Measurements from ENCODE around the gene DEFB132. TPM values are rescaled to one million over a fixed set of nuclear protein-coding genes. Genes with fewer than 3 reads are reported as not detected.
"Not testable (repeated sequence)": the region's sequence is repeated elsewhere in the genome, so short reads cannot be mapped to it uniquely, and the experiment has no call there.

Gene DEFB132
- not detected for total RNA-seq

GRCh38 chr20:257419-257818, at the start of gene DEFB132:
Gene DEFB132, plus strand, starts transcription at chr20:257724. Its CDS starts 55 bp downstream, at chr20:257779.
- Mint-ChIP-seq H3K9me3 (no peaks in the 10 kb centered on the region), H3K4me3 (no peak within 1 kb of the TSS), H3K4me1 (ENCODE audit: low read depth) (peaks cover 14% of the 10 kb centered on the region), H3K27ac (no peak within 1 kb of the TSS), H3K27me3 (peaks cover 5% of the 10 kb centered on the region), H3K36me3 (no peaks in the 10 kb centered on the region)
- POLR2A ChIA-PET, result interaction anchor here (1.1 kb wide), 1 partner anchor 9 kb away, joined by 3 read pairs; no protein-coding TSS in a partner anchor
- DNase-seq, result no peak
- CTCF ChIA-PET, result interaction anchor here (2.5 kb wide), 1 partner anchor 9 kb away, joined by 19 read pairs; no protein-coding TSS in a partner anchor
- intact Hi-C loops (cut with micrococcal nuclease), result no loop called here

GRCh38 chr20:208942-209566, 48.5 kb upstream of the DEFB132 start:
- H3K36me3 Mint-ChIP-seq, result no peaks in the 10 kb centered on the region
- intact Hi-C loops (cut with micrococcal nuclease), result loop anchor here (1.0 kb wide), 2 partner anchors 58 to 121 kb away; no protein-coding TSS in a partner anchor
- ChIA-PET POLR2A (no interaction called here), CTCF (interaction anchor here (1.0 to 3.0 kb wide), 6 partner anchors 57 to 122 kb away, joined by 3 to 18 read pairs (median 13); no protein-coding TSS in a partner anchor)
- DNase-seq, result peak; percentile 11
- no peaks in the 10 kb centered on the region for H3K4me1 Mint-ChIP-seq (ENCODE audit: low read depth)
- H3K9me3 Mint-ChIP-seq, result no peaks in the 10 kb centered on the region
- no peaks in the 10 kb centered on the region for H3K27me3 Mint-ChIP-seq
- no peak overlapping the region for H3K4me3 Mint-ChIP-seq
- no peak overlapping the region for H3K27ac Mint-ChIP-seq

GRCh38 chr20:210809-211502, 46.6 kb upstream of the DEFB132 start:
- intact Hi-C loops (cut with micrococcal nuclease), result no loop called here
- no peak overlapping the region for H3K4me3 Mint-ChIP-seq
- no peaks in the 10 kb centered on the region for H3K36me3 Mint-ChIP-seq
- ChIA-PET CTCF (interaction anchor here (1.9 to 3.0 kb wide), 3 partner anchors 30 to 120 kb away, joined by 6 to 18 read pairs (median 15); no protein-coding TSS in a partner anchor), POLR2A (no interaction called here)
- H3K9me3 Mint-ChIP-seq, result no peaks in the 10 kb centered on the region
- no peak for DNase-seq
- H3K27ac Mint-ChIP-seq, result no peak overlapping the region
- no peaks in the 10 kb centered on the region for H3K27me3 Mint-ChIP-seq
- no peaks in the 10 kb centered on the region for H3K4me1 Mint-ChIP-seq (ENCODE audit: low read depth)

GRCh38 chr20:214383-214782, 43.1 kb upstream of the DEFB132 start:
- no peaks in the 10 kb centered on the region for H3K36me3 Mint-ChIP-seq
- H3K4me3 Mint-ChIP-seq, result no peak overlapping the region

GRCh38 chr20:215796-216195, 41.7 kb upstream of the DEFB132 start:
- no peak overlapping the region for H3K4me3 Mint-ChIP-seq
- intact Hi-C loops (cut with micrococcal nuclease), result no loop called here
- H3K9me3 Mint-ChIP-seq, result no peaks in the 10 kb centered on the region
- CTCF ChIA-PET, result interaction anchor here (1.2 kb wide), 2 partner anchors 29 to 50 kb away, joined by 3 read pairs; no protein-coding TSS in a partner anchor
- no peaks in the 10 kb centered on the region for H3K36me3 Mint-ChIP-seq
- POLR2A ChIA-PET, result no interaction called here
- no peak overlapping the region for H3K27ac Mint-ChIP-seq
- H3K4me1 Mint-ChIP-seq (ENCODE audit: low read depth), result no peaks in the 10 kb centered on the region
- DNase-seq, result no peak
- peaks cover 20% of the 10 kb centered on the region for H3K27me3 Mint-ChIP-seq

More at GRCh38 chr20:214383-214782, 43.1 kb upstream of the DEFB132 start:
- H3K9me3 Mint-ChIP-seq, result no peaks in the 10 kb centered on the region
- no peak overlapping the region for H3K27ac Mint-ChIP-seq
- ChIA-PET CTCF (interaction anchor here (0.9 to 2.7 kb wide), 3 partner anchors 26 to 116 kb away, joined by 3 to 14 read pairs (median 4); no protein-coding TSS in a partner anchor), POLR2A (no interaction called here)
- intact Hi-C loops (cut with micrococcal nuclease), result no loop called here
- H3K4me1 Mint-ChIP-seq (ENCODE audit: low read depth), result no peaks in the 10 kb centered on the region
- peaks cover 8% of the 10 kb centered on the region for H3K27me3 Mint-ChIP-seq
- DNase-seq, result no peak

GRCh38 chr20:217266-217665, 40.3 kb upstream of the DEFB132 start:
- no peak overlapping the region for H3K27ac Mint-ChIP-seq
- CTCF ChIA-PET, result interaction anchor here (1.2 kb wide), 2 partner anchors 8 to 49 kb away, joined by 3 to 5 read pairs; no protein-coding TSS in a partner anchor
- no peak overlapping the region for H3K4me3 Mint-ChIP-seq
- POLR2A ChIA-PET, result no interaction called here
- H3K36me3 Mint-ChIP-seq, result no peaks in the 10 kb centered on the region
- intact Hi-C loops (cut with micrococcal nuclease), result no loop called here
- peaks cover 22% of the 10 kb centered on the region for H3K27me3 Mint-ChIP-seq
- no peak for DNase-seq
- H3K9me3 Mint-ChIP-seq, result no peaks in the 10 kb centered on the region
- no peaks in the 10 kb centered on the region for H3K4me1 Mint-ChIP-seq (ENCODE audit: low read depth)

GRCh38 chr20:219290-220115, 38.0 kb upstream of the DEFB132 start:
- no peak overlapping the region for H3K27ac Mint-ChIP-seq
- POLR2A ChIA-PET, result no interaction called here

GRCh38 chr20:221258-221830, 36.2 kb upstream of the DEFB132 start:
- intact Hi-C loops (cut with micrococcal nuclease), result no loop called here
- H3K36me3 Mint-ChIP-seq, result no peaks in the 10 kb centered on the region
- no peak for DNase-seq
- H3K9me3 Mint-ChIP-seq, result peaks cover 3% of the 10 kb centered on the region
- H3K4me1 Mint-ChIP-seq (ENCODE audit: low read depth), result no peaks in the 10 kb centered on the region
- peaks cover 23% of the 10 kb centered on the region for H3K27me3 Mint-ChIP-seq
- POLR2A ChIA-PET, result no interaction called here
- no peak overlapping the region for H3K27ac Mint-ChIP-seq
- CTCF ChIA-PET, result no interaction called here
- H3K4me3 Mint-ChIP-seq, result no peak overlapping the region

More at GRCh38 chr20:219290-220115, 38.0 kb upstream of the DEFB132 start:
- Mint-ChIP-seq H3K4me3 (no peak overlapping the region), H3K27me3 (peaks cover 26% of the 10 kb centered on the region), H3K36me3 (no peaks in the 10 kb centered on the region), H3K9me3 (no peaks in the 10 kb centered on the region), H3K4me1 (ENCODE audit: low read depth) (no peaks in the 10 kb centered on the region)
- intact Hi-C loops (cut with micrococcal nuclease), result no loop called here
- DNase-seq, result no peak
- CTCF ChIA-PET, result interaction anchor here (1.3 kb wide), 1 partner anchor 112 kb away, joined by 4 read pairs; no protein-coding TSS in a partner anchor

- H3K27me3 Mint-ChIP-seq; H3K36me3 Mint-ChIP-seq; POLR2A ChIA-PET; intact Hi-C loops (cut with micrococcal nuclease); DNase-seq; H3K4me3 Mint-ChIP-seq; H3K27ac Mint-ChIP-seq; H3K9me3 Mint-ChIP-seq: not testable (repeated sequence)
- H3K4me1 Mint-ChIP-seq (ENCODE audit: low read depth), result peaks cover 10% of the 10 kb centered on the region
- CTCF ChIA-PET, result interaction anchor here (1.0 to 2.1 kb wide), 2 partner anchors 9 to 40 kb away, joined by 3 to 9 read pairs; no protein-coding TSS in a partner anchor
These were observed 31.6 kb upstream of the DEFB132 start for GRCh38 chr20:225879-226278.

- peaks cover 4% of the 10 kb centered on the region for H3K27me3 Mint-ChIP-seq
- H3K9me3 Mint-ChIP-seq, result peaks cover 3% of the 10 kb centered on the region
- peaks cover 10% of the 10 kb centered on the region for H3K4me1 Mint-ChIP-seq (ENCODE audit: low read depth)
- DNase-seq, result no peak
- no peak within 1 kb of the TSS for H3K4me3 Mint-ChIP-seq
- intact Hi-C loops (cut with micrococcal nuclease), result no loop called here
- H3K36me3 Mint-ChIP-seq, result no peaks in the 10 kb centered on the region
- no peak within 1 kb of the TSS for H3K27ac Mint-ChIP-seq
- ChIA-PET POLR2A (no interaction called here), CTCF (interaction anchor here (0.6 to 1.1 kb wide), 3 partner anchors 39 to 109 kb away, joined by 3 to 4 read pairs (median 3); no protein-coding TSS in a partner anchor)
These were observed 30.6 kb upstream of the DEFB132 start, which contains the start of gene DEFB129 for GRCh38 chr20:226958-227357. Gene DEFB129, plus strand, starts transcription at chr20:227258. Its CDS starts 31 bp downstream, at chr20:227289.

- peaks cover 10% of the 10 kb centered on the region for H3K4me1 Mint-ChIP-seq (ENCODE audit: low read depth)
- DNase-seq, result no peak
- peaks cover 4% of the 10 kb centered on the region for H3K27me3 Mint-ChIP-seq
- no peak overlapping the region for H3K4me3 Mint-ChIP-seq
- H3K36me3 Mint-ChIP-seq, result no peaks in the 10 kb centered on the region
- ChIA-PET CTCF (interaction anchor here (0.6 to 1.1 kb wide), 3 partner anchors 39 to 110 kb away, joined by 3 to 4 read pairs (median 3); no protein-coding TSS in a partner anchor), POLR2A (no interaction called here)
- H3K27ac Mint-ChIP-seq, result no peak overlapping the region
- intact Hi-C loops (cut with micrococcal nuclease), result no loop called here
- peaks cover 3% of the 10 kb centered on the region for H3K9me3 Mint-ChIP-seq
These were observed 30.0 kb upstream of the DEFB132 start for GRCh38 chr20:227439-228105.

Measured in activated CD4-positive, alpha-beta memory T cell treated with anti-CD3 and anti-CD28 coated beads for 36 hours (primary cell).